PC-9 (cell line): ENCODE results near the gene SNRNP48.

ENCODE experiments used
- CTCF ChIP-seq: fragments of 200-600 bp; sonication (generic); conservative IDR thresholded peaks from 2 replicates; pipeline ENCODE4 v1.6.1; 2017; ENCODE audit warnings: mixed run types, antibody characterized with exemption, mild to moderate bottlenecking, moderate library complexity
- EZH2 ChIP-seq: fragments of 200-600 bp; sonication (generic); IDR thresholded peaks from 2 replicates; pipeline ENCODE4 v1.8.0; 2017; ENCODE audit warnings: antibody characterized with exemption, low read depth

DNA sequence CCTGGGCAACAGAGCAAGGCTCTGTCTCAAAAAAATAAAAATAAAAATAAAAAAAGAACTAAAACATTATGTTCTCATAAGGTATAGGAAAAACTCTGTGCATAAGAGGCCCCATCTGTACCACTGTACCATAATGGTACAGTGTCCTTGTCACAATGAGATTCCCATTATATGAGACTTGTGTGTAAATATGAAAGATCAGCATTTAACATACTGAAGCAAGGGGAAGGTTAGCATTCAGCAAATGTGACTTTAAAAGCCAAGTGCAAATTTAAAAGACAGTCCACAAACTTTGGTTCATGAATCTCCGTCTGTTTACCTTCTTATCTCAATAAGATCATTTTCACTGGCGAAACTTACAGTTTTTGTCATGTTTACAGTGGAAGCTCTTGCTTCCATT is 32.3 kb upstream of the SNRNP48 start:
- TF ChIP-seq CTCF (no peak), EZH2 (no peak)
